GM23338 (cell line): ENCODE measurements around the gene RASSF4. TPM values are rescaled to one million over a fixed set of nuclear protein-coding genes. Genes with fewer than 3 reads are reported as not detected.
A peak's percentile ranks its signal among the peaks of the same experiment; 100 is the strongest.

Experiments
- ATAC-seq: fragments of 200-7000 bp; cut with Tn5 transposase; 3 replicates; pipeline ENCODE4 v1.9.1; 2020
- DNase-seq: peaks from one replicate; pipeline ENCODE4 v3.0.0-alpha.2; 2015; ENCODE audit warnings: low spot score
- H2AFZ ChIP-seq: fragments of 200-600 bp; sonication (generic); 2 replicates; pipeline ENCODE4 v1.8.0; 2016; ENCODE audit warnings: antibody characterized with exemption, mild to moderate bottlenecking, moderate library complexity
- H3F3A ChIP-seq: fragments of 200-600 bp; sonication (generic); replicated peaks from 2 replicates; pipeline ENCODE4 v1.8.0; 2017; ENCODE audit warnings: antibody characterized with exemption, mixed run types, low read depth
- H3K27ac ChIP-seq: fragments of 200-600 bp; sonication (generic); 2 replicates; pipeline ENCODE4 v1.6.1; 2016; ENCODE audit warnings: low read depth
- H3K27me3 ChIP-seq: fragments of 200-600 bp; sonication (generic); 2 replicates; pipeline ENCODE4 v1.8.0; 2016; ENCODE audit warnings: mild to moderate bottlenecking, mixed run types, moderate library complexity; ENCODE audit not compliant: insufficient read depth
- H3K36me3 ChIP-seq: fragments of 200-600 bp; sonication (generic); 2 replicates; pipeline ENCODE4 v1.8.0; 2016; ENCODE audit warnings: mild to moderate bottlenecking; ENCODE audit not compliant: insufficient read depth
- H3K4me1 ChIP-seq: fragments of 200-600 bp; sonication (generic); 2 replicates; pipeline ENCODE4 v1.8.0; 2016; ENCODE audit warnings: mild to moderate bottlenecking, moderate library complexity; ENCODE audit not compliant: insufficient read depth
- H3K4me2 ChIP-seq: fragments of 200-600 bp; sonication (generic); 2 replicates; pipeline ENCODE4 v1.7.1; 2017; ENCODE audit warnings: mixed run types
- H3K4me3 ChIP-seq: fragments of 200-600 bp; sonication (generic); 2 replicates; pipeline ENCODE4 v1.6.1; 2016; ENCODE audit warnings: mixed run types
- H3K79me2 ChIP-seq: fragments of 200-600 bp; sonication (generic); replicated peaks from 2 replicates; pipeline ENCODE4 v1.8.0; 2017; ENCODE audit warnings: mild to moderate bottlenecking; ENCODE audit not compliant: insufficient read depth
- H3K9me2 ChIP-seq: fragments of 200-600 bp; sonication (generic); 2 replicates; pipeline ENCODE4 v1.8.0; 2017; ENCODE audit not compliant: insufficient read depth
- H4K20me1 ChIP-seq: fragments of 200-600 bp; sonication (generic); replicated peaks from 2 replicates; pipeline ENCODE4 v1.8.0; 2017; ENCODE audit warnings: mild to moderate bottlenecking; ENCODE audit not compliant: insufficient read depth
- H3K27ac Mint-ChIP-seq: 2 replicates; pipeline ENCODE4 v1.8.0; 2020; ENCODE audit warnings: inconsistent platforms, mild to moderate bottlenecking, moderate library complexity, mixed read lengths
- H3K27me3 Mint-ChIP-seq: 3 replicates; pipeline ENCODE4 v1.8.0; 2022; ENCODE audit warnings: low read depth, mild to moderate bottlenecking, moderate library complexity, mixed read lengths, inconsistent platforms; ENCODE audit not compliant: insufficient read depth, poor library complexity
- H3K36me3 Mint-ChIP-seq: 3 replicates; pipeline ENCODE4 v1.8.0; 2021; ENCODE audit warnings: low read depth, mild to moderate bottlenecking, inconsistent platforms, moderate library complexity, mixed read lengths
- H3K4me1 Mint-ChIP-seq: 3 replicates; pipeline ENCODE4 v1.8.0; 2020; ENCODE audit warnings: mild to moderate bottlenecking, inconsistent platforms, mixed read lengths
- H3K4me3 Mint-ChIP-seq: 3 replicates; pipeline ENCODE4 v1.8.0; 2021; ENCODE audit warnings: moderate library complexity, mild to moderate bottlenecking, inconsistent platforms, mixed read lengths
- H3K9me3 Mint-ChIP-seq: 3 replicates; pipeline ENCODE4 v1.8.0; 2020; ENCODE audit warnings: moderate library complexity, mild to moderate bottlenecking, inconsistent platforms, mixed read lengths
- CREB1 ChIP-seq: fragments of 250-450 bp; sonication (Bioruptor Pico); IDR thresholded peaks from 2 replicates; pipeline ENCODE4 v1.5.0; 2020; ENCODE audit warnings: low read depth, mild to moderate bottlenecking, moderate library complexity
- EZH2phosphoT487 ChIP-seq: fragments of 200-600 bp; sonication (generic); IDR thresholded peaks from one replicate; pipeline ENCODE4 v1.8.1; 2018; ENCODE audit warnings: antibody characterized with exemption; ENCODE audit not compliant: unreplicated experiment
- JUNB ChIP-seq: IDR thresholded peaks from one replicate; pipeline ENCODE4 v1.6.1; 2016; ENCODE audit warnings: antibody characterized with exemption; ENCODE audit not compliant: unreplicated experiment
- NANOG ChIP-seq: IDR thresholded peaks from 2 replicates; pipeline ENCODE4 v1.6.1; 2016; ENCODE audit warnings: antibody characterized with exemption, borderline replicate concordance
- POLR2AphosphoS5 ChIP-seq: IDR thresholded peaks from 2 replicates; pipeline ENCODE4 v1.6.1; 2016; ENCODE audit warnings: antibody characterized with exemption, low read depth
- ZNF114 ChIP-seq: fragments of 250-450 bp; sonication (Bioruptor Pico); IDR thresholded peaks from 2 replicates; pipeline ENCODE4 v1.5.0; 2020; ENCODE audit warnings: mild to moderate bottlenecking, moderate library complexity
- ZNF331 ChIP-seq: fragments of 250-450 bp; sonication (Bioruptor Pico); IDR thresholded peaks from 2 replicates; pipeline ENCODE4 v1.5.0; 2020; ENCODE audit warnings: low read depth, mild to moderate bottlenecking, moderate library complexity
- polyA plus RNA-seq: library from polyadenylated mRNA; unstranded; fragments of >200 nt; fragmentation: Nextera tagmentation; extraction: Ambion mirVana; gene quantifications from 2 replicates; pipeline ENCODE4 v1.2.1, GENCODE V29; 2016
- total RNA-seq: library from RNA; depleted of rRNA; stranded (reverse); fragments of >200 nt; shearing (Covaris generic); gene quantifications from 2 replicates; pipeline ENCODE4 v1.2.3, GENCODE V29; 2014
- TF ChIP-seq, protein P1 (sequence below), 2 experiments: fragments of 200-600 bp in 1 of 2; sonication (generic) in 1 of 2; conservative IDR thresholded peaks; 2 replicates each; pipeline versions ENCODE4 v1.5.1 to v1.6.1; 2016 to 2017; ENCODE audit warnings: antibody characterized with exemption in 2 of 2, low read depth in 2 of 2, mild to moderate bottlenecking in 2 of 2, moderate library complexity in 1 of 2
- TF ChIP-seq, protein P2 (sequence below): IDR thresholded peaks from 2 replicates; pipeline ENCODE4 v1.6.1; 2016; ENCODE audit warnings: antibody characterized with exemption
- TF ChIP-seq, protein P3 (sequence below): IDR thresholded peaks from one replicate; pipeline ENCODE4 v1.6.1; 2018; ENCODE audit warnings: antibody characterized with exemption; ENCODE audit not compliant: unreplicated experiment

RASSF4 gene
- total and polyA plus RNA-seq, 2 experiments from 2014 or later: 12.4 to 13.6 TPM

DNA sequence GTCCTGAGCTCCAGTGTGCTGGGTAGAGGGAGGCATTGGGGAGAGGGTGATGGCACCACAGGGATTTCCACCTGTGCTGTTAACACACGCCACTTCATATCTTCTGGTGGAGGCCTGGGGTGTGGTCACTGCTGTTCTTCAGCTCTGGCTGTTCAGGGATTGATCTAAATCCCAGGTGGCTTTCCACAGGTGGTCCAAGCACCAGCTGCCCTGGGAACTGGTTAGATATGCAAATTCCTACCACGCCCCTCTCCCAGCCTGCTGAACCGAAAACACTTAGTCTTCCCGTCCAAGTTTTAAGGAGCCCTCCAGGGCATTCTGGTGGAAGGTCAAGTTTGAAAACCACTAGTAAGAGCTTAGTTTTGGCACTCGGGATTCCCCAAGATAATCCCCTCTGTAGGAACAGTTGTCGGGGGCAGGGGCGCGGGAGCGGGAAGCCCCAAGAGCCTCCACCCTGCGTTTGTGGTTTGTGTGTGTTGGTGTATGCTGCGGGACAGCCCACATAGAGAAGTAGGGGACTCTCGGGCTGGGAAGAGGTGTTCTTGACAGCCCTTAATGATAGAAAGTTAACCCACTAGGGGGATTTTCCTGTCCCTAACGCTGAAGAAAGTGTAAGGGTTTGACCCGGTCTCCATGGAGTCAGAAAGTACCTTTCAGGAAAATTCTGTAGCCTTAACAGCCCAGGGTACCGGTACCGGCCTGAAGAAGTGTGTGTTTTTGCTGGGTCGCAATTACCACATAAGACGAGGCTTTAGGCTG lies 13.9 kb downstream of the RASSF4 start:
- TF ChIP-seq NANOG: no peak
- no peaks in the 10 kb centered on the region for H3K9me3 Mint-ChIP-seq
- Histone ChIP-seq H3K36me3 (no peaks in the 10 kb centered on the region), H3K9me2 (no peaks in the 10 kb centered on the region), H3K4me1 (peaks cover 35% of the 10 kb centered on the region), H3K4me3 (no peak overlapping the region; the same call in 1 of the 2 replicates), H4K20me1 (no peaks in the 10 kb centered on the region), H3K4me2 (peak overlapping the region; percentile 69), H3K79me2 (no peaks in the 10 kb centered on the region), H3K27ac (peak overlapping the region; percentile 26; the same call in 1 of the 2 replicates), H3F3A (no peaks in the 10 kb centered on the region), H3K27me3 (no peaks in the 10 kb centered on the region), H2AFZ (no peak overlapping the region)
- DNase-seq: peak; percentile 64
- peaks cover 13% of the 10 kb centered on the region for H3K27me3 Mint-ChIP-seq
- peaks cover 19% of the 10 kb centered on the region for H3K36me3 Mint-ChIP-seq
- H3K4me1 Mint-ChIP-seq: peaks cover 39% of the 10 kb centered on the region
- H3K4me3 Mint-ChIP-seq: no peak overlapping the region
- peak; percentile 9 for ATAC-seq
- 0 out of 2 replicates have a peak overlapping the region, but pooled peaks have one; percentile 44 for H3K27ac Mint-ChIP-seq

DNA sequence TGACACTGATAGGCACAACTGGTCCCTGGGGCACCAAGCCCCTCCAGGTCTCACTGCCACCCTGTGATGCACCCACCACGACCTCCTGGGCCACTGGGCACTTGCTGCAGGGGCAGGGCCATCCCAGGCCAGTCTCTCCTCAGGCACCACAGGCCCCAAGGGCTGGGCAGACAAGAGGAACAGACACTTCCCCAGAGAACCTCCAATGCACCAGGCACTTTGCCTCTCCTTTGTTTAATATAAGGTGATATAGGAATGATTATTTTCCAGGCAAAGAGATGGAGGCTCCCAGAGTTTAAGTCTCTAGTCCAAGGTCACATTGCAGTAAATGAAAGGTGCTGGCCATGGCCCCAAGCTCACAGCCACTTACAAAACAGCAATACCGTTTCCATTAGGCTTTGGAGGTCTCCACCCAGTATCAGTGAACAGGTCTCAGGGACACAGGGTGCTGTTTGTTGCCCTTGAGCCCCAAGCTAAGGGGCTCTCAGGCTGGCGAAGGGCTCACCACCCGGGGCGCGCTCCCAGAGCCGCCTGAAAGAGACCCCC lies 14.6 kb downstream of the RASSF4 start:
- Histone ChIP-seq H4K20me1 (no peaks in the 10 kb centered on the region), H3K27me3 (no peaks in the 10 kb centered on the region), H3K27ac (no peak overlapping the region; the same call in 1 of the 2 replicates), H3K4me1 (peaks cover 39% of the 10 kb centered on the region), H3K9me2 (no peaks in the 10 kb centered on the region), H3K79me2 (no peaks in the 10 kb centered on the region), H3K36me3 (no peaks in the 10 kb centered on the region), H3K4me2 (peak overlapping the region; percentile 93), H2AFZ (no peak overlapping the region), H3F3A (no peaks in the 10 kb centered on the region), H3K4me3 (peak overlapping the region; percentile 70)
- H3K9me3 Mint-ChIP-seq: no peaks in the 10 kb centered on the region
- ATAC-seq (no peak), DNase-seq (no peak)
- no peak overlapping the region for H3K27ac Mint-ChIP-seq
- peaks cover 45% of the 10 kb centered on the region for H3K4me1 Mint-ChIP-seq
- peaks cover 14% of the 10 kb centered on the region for H3K27me3 Mint-ChIP-seq
- H3K4me3 Mint-ChIP-seq: peak overlapping the region; percentile 65; the same call in 2 of the 3 replicates
- peaks cover 19% of the 10 kb centered on the region for H3K36me3 Mint-ChIP-seq
- TF ChIP-seq CREB1 (CRISPR knock-in tag): no peak
- TF ChIP-seq POLR2AphosphoS5: no peak
- TF ChIP-seq ZNF114 (CRISPR knock-in tag): no peak
- TF ChIP-seq, protein P1, sequence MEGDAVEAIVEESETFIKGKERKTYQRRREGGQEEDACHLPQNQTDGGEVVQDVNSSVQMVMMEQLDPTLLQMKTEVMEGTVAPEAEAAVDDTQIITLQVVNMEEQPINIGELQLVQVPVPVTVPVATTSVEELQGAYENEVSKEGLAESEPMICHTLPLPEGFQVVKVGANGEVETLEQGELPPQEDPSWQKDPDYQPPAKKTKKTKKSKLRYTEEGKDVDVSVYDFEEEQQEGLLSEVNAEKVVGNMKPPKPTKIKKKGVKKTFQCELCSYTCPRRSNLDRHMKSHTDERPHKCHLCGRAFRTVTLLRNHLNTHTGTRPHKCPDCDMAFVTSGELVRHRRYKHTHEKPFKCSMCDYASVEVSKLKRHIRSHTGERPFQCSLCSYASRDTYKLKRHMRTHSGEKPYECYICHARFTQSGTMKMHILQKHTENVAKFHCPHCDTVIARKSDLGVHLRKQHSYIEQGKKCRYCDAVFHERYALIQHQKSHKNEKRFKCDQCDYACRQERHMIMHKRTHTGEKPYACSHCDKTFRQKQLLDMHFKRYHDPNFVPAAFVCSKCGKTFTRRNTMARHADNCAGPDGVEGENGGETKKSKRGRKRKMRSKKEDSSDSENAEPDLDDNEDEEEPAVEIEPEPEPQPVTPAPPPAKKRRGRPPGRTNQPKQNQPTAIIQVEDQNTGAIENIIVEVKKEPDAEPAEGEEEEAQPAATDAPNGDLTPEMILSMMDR (conservative IDR thresholded peaks at IDR 0.05; ENCODE audit: low read depth in 2 of 2): no peak
- TF ChIP-seq JUNB: no peak
- TF ChIP-seq, protein P2, sequence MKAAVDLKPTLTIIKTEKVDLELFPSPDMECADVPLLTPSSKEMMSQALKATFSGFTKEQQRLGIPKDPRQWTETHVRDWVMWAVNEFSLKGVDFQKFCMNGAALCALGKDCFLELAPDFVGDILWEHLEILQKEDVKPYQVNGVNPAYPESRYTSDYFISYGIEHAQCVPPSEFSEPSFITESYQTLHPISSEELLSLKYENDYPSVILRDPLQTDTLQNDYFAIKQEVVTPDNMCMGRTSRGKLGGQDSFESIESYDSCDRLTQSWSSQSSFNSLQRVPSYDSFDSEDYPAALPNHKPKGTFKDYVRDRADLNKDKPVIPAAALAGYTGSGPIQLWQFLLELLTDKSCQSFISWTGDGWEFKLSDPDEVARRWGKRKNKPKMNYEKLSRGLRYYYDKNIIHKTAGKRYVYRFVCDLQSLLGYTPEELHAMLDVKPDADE: no peak
- no peak for TF ChIP-seq ZNF331 (CRISPR knock-in tag)
- no peak for TF ChIP-seq NANOG
- TF ChIP-seq, protein P3, sequence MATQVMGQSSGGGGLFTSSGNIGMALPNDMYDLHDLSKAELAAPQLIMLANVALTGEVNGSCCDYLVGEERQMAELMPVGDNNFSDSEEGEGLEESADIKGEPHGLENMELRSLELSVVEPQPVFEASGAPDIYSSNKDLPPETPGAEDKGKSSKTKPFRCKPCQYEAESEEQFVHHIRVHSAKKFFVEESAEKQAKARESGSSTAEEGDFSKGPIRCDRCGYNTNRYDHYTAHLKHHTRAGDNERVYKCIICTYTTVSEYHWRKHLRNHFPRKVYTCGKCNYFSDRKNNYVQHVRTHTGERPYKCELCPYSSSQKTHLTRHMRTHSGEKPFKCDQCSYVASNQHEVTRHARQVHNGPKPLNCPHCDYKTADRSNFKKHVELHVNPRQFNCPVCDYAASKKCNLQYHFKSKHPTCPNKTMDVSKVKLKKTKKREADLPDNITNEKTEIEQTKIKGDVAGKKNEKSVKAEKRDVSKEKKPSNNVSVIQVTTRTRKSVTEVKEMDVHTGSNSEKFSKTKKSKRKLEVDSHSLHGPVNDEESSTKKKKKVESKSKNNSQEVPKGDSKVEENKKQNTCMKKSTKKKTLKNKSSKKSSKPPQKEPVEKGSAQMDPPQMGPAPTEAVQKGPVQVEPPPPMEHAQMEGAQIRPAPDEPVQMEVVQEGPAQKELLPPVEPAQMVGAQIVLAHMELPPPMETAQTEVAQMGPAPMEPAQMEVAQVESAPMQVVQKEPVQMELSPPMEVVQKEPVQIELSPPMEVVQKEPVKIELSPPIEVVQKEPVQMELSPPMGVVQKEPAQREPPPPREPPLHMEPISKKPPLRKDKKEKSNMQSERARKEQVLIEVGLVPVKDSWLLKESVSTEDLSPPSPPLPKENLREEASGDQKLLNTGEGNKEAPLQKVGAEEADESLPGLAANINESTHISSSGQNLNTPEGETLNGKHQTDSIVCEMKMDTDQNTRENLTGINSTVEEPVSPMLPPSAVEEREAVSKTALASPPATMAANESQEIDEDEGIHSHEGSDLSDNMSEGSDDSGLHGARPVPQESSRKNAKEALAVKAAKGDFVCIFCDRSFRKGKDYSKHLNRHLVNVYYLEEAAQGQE: no peak
- TF ChIP-seq EZH2phosphoT487: no peak
